NOMO-1 treated with dmso at 0.1 percent for 144 hours (cell line): ENCODE data around the gene RIPOR2.
"Not testable (repeated sequence)": the region's sequence is repeated elsewhere in the genome, so short reads cannot be mapped to it uniquely, and the experiment has no call there.

Source experiments
- DNase-seq: peaks from one replicate; lab custom pipeline; 2025; ENCODE audit not compliant: unreplicated experiment; lab: John Stamatoyannopoulos, UW

RIPOR2 gene

GRCh38 chr6:24879351-24879750, 56.4 kb downstream of the RIPOR2 start:
- no peak for DNase-seq

- not testable (repeated sequence) for DNase-seq
These were observed 58.0 kb downstream of the RIPOR2 start for GRCh38 chr6:24877747-24878146.

- DNase-seq, result no peak
These were observed 59.0 kb downstream of the RIPOR2 start for GRCh38 chr6:24876499-24877465.

GRCh38 chr6:24875534-24875901, 60.2 kb downstream of the RIPOR2 start:
- DNase-seq, result no peak

GRCh38 chr6:24874776-24875533, 60.8 kb downstream of the RIPOR2 start:
- DNase-seq, result no peak

- DNase-seq, result no peak
These were observed 61.6 kb downstream of the RIPOR2 start for GRCh38 chr6:24874128-24874527.

DNA sequence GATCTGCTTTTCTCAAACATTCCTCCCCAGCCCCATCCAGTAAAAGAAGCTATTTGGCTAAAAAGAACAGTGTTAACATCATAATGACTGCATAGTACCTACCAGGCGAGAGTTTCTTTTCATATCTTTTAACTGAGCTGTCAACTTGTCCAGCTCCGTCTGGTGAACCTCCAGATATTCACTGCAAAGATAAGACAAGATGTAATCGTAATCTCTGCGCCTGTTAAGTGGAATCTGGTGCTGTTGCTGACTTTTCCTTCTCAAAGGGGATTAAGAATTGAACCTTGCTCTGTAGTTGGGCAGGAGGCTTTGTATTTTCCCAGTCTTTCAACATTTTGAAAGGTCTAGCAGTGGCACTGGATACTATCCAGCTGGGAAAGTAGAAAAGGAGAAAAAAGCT, 63.0 kb downstream of the RIPOR2 start:
- no peak for DNase-seq

- DNase-seq, result no peak
These were observed 67.0 kb downstream of the RIPOR2 start for GRCh38 chr6:24868765-24869164.

- no peak for DNase-seq
These were observed 68.6 kb downstream of the RIPOR2 start for GRCh38 chr6:24867104-24867703.

DNA sequence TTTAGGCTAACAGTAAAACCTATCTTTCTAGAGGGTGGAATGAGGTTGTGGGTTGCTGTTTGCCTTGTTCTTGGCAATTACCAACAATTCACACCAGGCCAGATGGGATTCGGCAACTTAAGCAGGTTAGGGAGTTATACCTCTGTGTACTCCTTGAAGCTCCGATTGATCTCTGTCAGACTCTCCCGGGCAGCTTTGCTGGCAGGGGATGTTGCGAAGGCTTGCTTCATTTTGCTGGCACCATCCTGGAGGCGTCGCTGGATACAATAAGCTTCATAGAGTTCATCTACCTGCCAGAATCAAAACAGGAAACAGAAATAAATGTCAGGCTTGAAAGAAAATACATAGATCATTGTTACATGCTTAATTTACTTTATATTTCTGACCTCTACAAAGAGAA, 70.6 kb downstream of the RIPOR2 start:
- DNase-seq, result no peak

DNA sequence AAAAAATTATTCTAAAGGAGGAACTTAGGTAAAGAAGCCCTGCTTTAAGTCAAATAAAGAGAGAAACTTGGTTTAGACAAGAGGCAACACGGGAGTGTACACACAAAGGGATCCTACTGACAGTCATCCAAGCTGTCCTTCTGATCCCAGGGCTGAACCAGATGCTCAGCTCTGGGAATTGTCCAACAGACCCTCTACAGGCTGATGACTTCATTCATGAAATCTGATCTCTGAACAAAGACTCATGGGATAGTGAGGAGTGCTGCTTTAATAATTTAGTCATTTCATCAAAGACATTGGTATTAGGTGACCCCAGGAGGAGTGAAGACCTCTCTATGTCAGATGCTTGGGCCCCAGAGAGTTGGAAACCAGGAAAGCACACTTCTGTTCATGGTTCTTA, 71.4 kb downstream of the RIPOR2 start:
- no peak for DNase-seq

DNA sequence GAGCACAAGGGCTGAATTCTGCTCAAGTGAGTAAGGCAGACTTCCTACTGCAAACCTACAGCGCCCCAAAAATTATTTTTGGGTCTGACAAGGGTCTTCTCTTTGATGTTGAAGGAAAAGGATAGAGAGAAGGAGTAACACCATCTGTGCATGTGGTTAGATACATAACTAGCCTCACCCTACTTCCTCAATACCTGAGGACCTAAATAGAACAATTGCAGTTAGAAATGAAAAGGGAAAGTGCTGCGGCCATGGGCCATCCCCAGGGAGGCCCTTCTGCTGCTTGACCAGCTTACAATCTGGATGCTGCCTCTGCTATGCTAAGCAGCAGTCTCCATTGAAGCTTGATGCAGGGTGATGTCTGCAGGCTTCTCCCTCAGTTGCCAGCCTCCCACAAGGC, 73.8 kb downstream of the RIPOR2 start:
- DNase-seq, result no peak

DNA sequence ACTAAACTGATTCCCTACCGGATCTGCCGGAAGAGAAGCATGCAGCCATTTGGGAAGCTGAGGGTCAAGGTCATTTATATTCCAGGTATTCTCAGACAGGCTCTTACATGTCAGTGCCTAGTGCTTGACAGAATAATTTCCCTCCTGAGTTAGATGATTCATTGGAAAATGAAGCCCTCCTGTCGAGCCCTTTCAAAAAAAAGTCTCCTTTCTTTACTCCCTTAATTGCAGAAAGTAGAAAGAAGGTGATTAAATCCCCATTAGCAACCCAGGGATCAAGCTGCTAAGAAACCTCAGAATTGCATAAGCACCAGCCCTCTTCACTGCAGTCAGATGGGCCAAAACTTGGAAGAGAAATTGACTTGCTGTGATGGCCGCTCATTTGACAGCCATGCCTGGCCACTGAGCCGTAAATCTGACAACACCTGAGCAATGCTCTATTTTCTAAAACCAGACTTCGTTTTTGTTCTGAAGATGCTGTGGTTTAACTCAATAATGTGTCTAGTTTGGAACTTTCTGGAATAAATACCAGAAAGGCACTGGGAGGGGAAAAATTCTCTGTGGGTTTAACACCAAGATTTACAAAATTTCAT, 76.1 kb downstream of the RIPOR2 start:
- peak; percentile 37 for DNase-seq

GRCh38 chr6:24859132-24859531, 76.6 kb downstream of the RIPOR2 start:
- no peak for DNase-seq

- DNase-seq, result peak; percentile 97
These were observed 77.5 kb downstream of the RIPOR2 start for GRCh38 chr6:24858177-24858653.

DNA sequence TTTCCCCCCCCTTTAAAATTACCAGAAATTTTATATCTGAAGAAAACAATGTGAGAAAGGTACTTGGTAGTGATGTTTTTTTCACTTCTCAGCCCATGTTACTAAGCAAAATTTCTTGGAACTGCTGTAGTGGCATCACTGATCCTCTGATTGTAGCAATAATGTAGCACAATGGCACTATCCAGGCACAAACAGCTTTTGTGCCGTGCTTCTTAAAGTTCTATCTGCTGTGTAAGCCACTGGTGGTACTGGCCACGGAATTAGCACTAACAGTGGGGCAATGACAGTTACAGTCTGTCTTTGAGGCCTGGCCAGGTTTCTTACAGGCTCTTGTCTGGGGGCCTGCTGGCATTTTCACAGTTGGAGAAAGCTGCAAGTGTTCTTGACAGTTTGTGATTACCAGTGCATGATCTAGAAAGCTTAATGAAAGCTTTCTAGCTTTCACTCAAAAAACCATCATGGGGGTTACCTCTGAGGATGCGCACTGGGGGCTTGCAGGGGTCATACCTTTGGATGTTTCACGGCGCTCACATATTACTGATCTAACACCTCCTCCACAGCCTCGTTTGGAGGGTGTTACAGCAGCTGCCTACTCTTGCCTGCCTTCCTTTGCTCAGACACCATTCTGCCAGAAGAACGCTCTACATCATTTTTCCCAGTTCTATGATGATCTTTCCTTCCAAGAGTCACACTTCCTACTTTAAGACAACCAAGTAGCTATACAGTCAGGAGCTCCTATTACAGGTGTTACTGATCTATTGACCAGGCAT, 78.7 kb downstream of the RIPOR2 start:
- DNase-seq, result no peak

DNA sequence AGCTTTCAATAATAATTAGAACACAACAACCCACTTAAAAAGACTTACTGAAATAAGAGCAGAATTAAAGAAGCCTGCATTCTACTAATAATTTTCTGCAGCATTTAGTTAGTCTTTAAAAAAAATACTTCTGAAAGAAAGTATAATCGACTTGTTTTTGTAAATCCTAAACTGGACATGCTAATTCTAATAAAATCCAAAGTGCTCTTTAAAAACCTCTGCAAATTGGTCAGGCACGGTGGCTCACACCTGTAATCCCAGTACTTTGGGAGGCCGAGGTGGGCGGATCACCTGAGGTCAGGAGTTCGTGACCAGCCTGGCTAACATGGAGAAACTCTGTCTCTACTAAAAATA, 79.5 kb downstream of the RIPOR2 start:
- no peak for DNase-seq

DNA sequence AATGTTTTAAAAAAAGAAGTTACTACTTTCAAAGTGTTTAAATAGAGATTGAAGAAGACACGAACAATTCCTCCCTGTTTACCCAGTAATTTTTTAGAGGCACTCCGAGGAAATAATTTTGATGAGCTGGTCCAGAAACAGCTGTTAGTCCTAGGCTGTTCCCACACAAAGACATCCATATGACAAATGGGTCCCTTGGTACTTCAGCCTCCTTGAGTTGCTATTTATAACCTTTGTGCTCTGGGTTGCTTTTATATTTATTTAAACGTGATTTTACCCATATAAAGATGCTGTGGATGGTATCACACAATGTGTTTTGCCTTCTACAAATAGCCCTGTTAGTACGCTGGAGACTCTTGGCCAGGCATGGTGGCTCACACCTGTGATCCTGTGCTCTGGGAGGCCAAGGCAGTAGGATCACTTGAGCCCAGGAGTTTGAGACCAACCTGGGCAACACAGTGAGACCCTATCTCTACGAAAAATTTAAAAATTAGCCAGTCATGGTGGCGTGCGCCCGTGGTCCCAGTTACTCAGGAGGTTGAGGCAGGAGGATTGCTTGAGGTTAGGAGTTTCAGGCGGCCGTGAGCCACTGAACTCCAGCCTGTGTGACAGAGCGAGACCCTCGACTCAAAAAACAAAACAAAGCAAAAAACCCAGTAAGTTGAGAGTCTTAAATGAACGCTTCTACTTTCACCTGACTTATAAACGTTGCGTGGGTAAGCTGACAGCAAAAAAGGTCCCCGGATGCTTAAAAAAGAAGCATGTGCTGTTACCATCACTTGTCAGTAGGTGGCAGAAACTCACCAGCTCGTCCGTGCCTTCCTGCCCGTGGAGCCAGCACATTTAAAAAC, 80.1 kb downstream of the RIPOR2 start:
- DNase-seq, result peak; percentile 37

- no peak for DNase-seq
These were observed 81.6 kb downstream of the RIPOR2 start for GRCh38 chr6:24854077-24854666.
